GM18502 (cell line): ENCODE measurements around the gene TASL.
"Not testable (repeated sequence)": the region's sequence is repeated elsewhere in the genome, so short reads cannot be mapped to it uniquely, and the experiment has no call there.

Experiments
- ATAC-seq: cut with Tn5 transposase; IDR thresholded peaks from one replicate; pipeline ENCODE4 v1.9.1; 2021; ENCODE audit warnings: mild to moderate bottlenecking; ENCODE audit not compliant: unreplicated experiment, poor library complexity

Gene TASL

GRCh38 chrX:30580641-30581040 is 3.1 kb upstream of the TASL start:
- ATAC-seq: no peak

- ATAC-seq: peak; percentile 2
Measured at GRCh38 chrX:30576881-30577280, 685 bp downstream of the TASL start.

GRCh38 chrX:30573125-30573524 is 4.4 kb downstream of the TASL start:
- ATAC-seq: no peak

GRCh38 chrX:30572678-30573077 is 4.9 kb downstream of the TASL start:
- ATAC-seq: no peak

GRCh38 chrX:30572004-30572403 is 5.6 kb downstream of the TASL start:
- no peak for ATAC-seq

GRCh38 chrX:30570505-30570904 is 7.1 kb downstream of the TASL start:
- ATAC-seq: no peak

- ATAC-seq: peak; percentile 78
Measured at GRCh38 chrX:30568136-30568535, 9.4 kb downstream of the TASL start.

GRCh38 chrX:30563070-30563469 is 14.5 kb downstream of the TASL start:
- ATAC-seq: not testable (repeated sequence)

GRCh38 chrX:30561191-30561590 is 16.4 kb downstream of the TASL start:
- no peak for ATAC-seq

- ATAC-seq: peak; percentile 76
Measured at GRCh38 chrX:30538271-30538670, 39.3 kb downstream of the TASL start.

- ATAC-seq: no peak
Measured at GRCh38 chrX:30533835-30534234, 43.7 kb downstream of the TASL start.

GRCh38 chrX:30533266-30533665 is 44.3 kb downstream of the TASL start:
- no peak for ATAC-seq

- no peak for ATAC-seq
Measured at GRCh38 chrX:30530606-30531005, 47.0 kb downstream of the TASL start.

GRCh38 chrX:30525732-30526131 is 51.8 kb downstream of the TASL start:
- no peak for ATAC-seq

- no peak for ATAC-seq
Measured at GRCh38 chrX:30521440-30522182, 56.0 kb downstream of the TASL start.

- peak; percentile 62 for ATAC-seq
Measured at GRCh38 chrX:30513284-30513683, 64.3 kb downstream of the TASL start.
